Activated CD4-positive, alpha-beta memory T cell treated with anti-CD3 and anti-CD28 coated beads, Interleukin-2, amount 10 ng/mL, durations not matched to agents 7 days and 5 days (primary cell): ENCODE data around the gene MYOC. TPM values are rescaled to one million over a fixed set of nuclear protein-coding genes. Genes with fewer than 3 reads are reported as not detected.
"Not testable (repeated sequence)": the region's sequence is repeated elsewhere in the genome, so short reads cannot be mapped to it uniquely, and the experiment has no call there.

ENCODE experiments used
- CTCF ChIA-PET: fragments of 350-600 bp; sonication (Branson Sonifier 250); formaldehyde crosslinking; loops from one replicate; lab custom pipeline; 2021; ENCODE audit warnings: antibody characterized with exemption, inconsistent platforms; lab: Charles Lee
- POLR2A ChIA-PET: fragments of 350-600 bp; sonication (Branson Sonifier 250); formaldehyde crosslinking; loops from one replicate; lab custom pipeline; 2021; ENCODE audit warnings: antibody characterized with exemption; lab: Charles Lee
- DNase-seq: peaks from one replicate; pipeline ENCODE4 v3.0.0-alpha.2; 2020
- H3K27ac Mint-ChIP-seq: one replicate; pipeline ENCODE4 v1.8.0; 2021; ENCODE audit warnings: mild to moderate bottlenecking, mixed read lengths
- H3K27me3 Mint-ChIP-seq: one replicate; pipeline ENCODE4 v1.8.0; 2021; ENCODE audit warnings: mixed read lengths
- H3K36me3 Mint-ChIP-seq: one replicate; pipeline ENCODE4 v1.8.0; 2021; ENCODE audit warnings: low read depth, mixed read lengths
- H3K4me1 Mint-ChIP-seq: one replicate; pipeline ENCODE4 v1.8.0; 2021; ENCODE audit warnings: mixed read lengths
- H3K4me3 Mint-ChIP-seq: one replicate; pipeline ENCODE4 v1.8.0; 2021; ENCODE audit warnings: mild to moderate bottlenecking, mixed read lengths
- H3K9me3 Mint-ChIP-seq: one replicate; pipeline ENCODE4 v1.8.0; 2021; ENCODE audit warnings: mixed read lengths
- total RNA-seq, 2 experiments: library from RNA; stranded (reverse); gene quantifications; one replicate each; pipeline ENCODE4 v1.2.3, GENCODE V29; 2021

MYOC gene
- not detected for total RNA-seq

DNA sequence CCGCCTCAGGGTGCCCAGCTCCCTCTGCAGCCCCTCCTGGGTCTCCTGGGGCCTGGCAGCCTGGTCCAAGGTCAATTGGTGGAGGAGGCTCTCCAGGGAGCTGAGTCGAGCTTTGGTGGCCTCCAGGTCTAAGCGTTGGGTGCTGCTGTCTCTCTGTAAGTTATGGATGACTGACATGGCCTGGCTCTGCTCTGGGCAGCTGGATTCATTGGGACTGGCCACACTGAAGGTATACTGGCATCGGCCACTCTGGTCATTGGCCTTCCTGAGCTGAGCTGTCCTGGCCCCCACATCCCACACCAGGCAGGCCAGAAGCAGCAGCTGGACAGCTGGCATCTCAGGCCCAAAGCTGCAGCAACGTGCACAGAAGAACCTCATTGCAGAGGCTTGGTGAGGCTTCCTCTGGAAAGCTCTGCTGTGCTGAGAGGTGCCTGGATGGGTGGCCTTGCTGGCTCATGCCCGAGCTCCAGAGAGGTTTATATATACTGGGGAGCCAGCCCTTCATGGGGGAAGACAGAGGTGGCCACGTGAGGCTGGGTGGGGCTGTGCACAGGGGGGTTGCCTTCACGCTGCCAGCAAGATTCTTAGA is at the start of gene MYOC:
Gene MYOC (minus strand): TSS at position 455 of the 589 bp plus-strand sequence. CDS start 77 bp downstream, at position 378.
- DNase-seq = no peak
- Mint-ChIP-seq H3K9me3 (no peaks in the 10 kb centered on the region), H3K4me3 (no peak within 1 kb of the TSS), H3K36me3 (no peaks in the 10 kb centered on the region), H3K4me1 (peaks cover 10% of the 10 kb centered on the region), H3K27me3 (peaks cover 24% of the 10 kb centered on the region), H3K27ac (no peak within 1 kb of the TSS)
- CTCF ChIA-PET = no interaction called here
- POLR2A ChIA-PET = no interaction called here

- Mint-ChIP-seq H3K4me1 (no peaks in the 10 kb centered on the region), H3K27me3 (no peaks in the 10 kb centered on the region), H3K27ac (no peak overlapping the region), H3K9me3 (peaks cover 5% of the 10 kb centered on the region), H3K36me3 (peaks cover 34% of the 10 kb centered on the region), H3K4me3 (no peak overlapping the region)
- ChIA-PET CTCF (no interaction called here), POLR2A (no interaction called here)
- DNase-seq = no peak
Observed at GRCh38 chr1:171699531-171699930, 47.0 kb upstream of the MYOC start.

- CTCF ChIA-PET, H3K27me3 Mint-ChIP-seq, POLR2A ChIA-PET, H3K9me3 Mint-ChIP-seq, DNase-seq, H3K4me1 Mint-ChIP-seq, H3K4me3 Mint-ChIP-seq, H3K27ac Mint-ChIP-seq: not testable (repeated sequence)
- peaks cover 17% of the 10 kb centered on the region for H3K36me3 Mint-ChIP-seq
Observed at GRCh38 chr1:171695772-171696171, 43.3 kb upstream of the MYOC start.

DNA sequence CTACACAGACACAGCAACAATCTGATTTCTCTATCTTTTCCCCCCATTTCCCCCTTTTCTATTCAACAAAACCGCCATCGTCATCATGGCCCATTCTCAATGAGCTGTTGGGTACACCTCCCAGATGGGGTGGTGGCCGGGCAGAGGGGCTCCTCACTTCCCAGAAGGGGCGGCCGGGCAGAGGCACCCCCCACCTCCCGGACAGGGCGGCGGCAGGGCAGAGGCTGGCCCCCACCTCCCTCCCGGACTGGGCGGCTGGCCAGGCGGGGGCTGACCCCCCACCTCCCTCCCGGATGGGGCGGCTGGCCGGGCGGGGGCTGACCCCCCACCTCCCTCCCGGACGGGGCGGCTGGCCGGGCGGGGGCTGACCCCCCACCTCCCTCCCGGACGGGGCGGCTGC is 41.1 kb upstream of the MYOC start:
- H3K9me3 Mint-ChIP-seq, H3K36me3 Mint-ChIP-seq, H3K4me3 Mint-ChIP-seq, H3K27ac Mint-ChIP-seq, POLR2A ChIA-PET, DNase-seq, H3K27me3 Mint-ChIP-seq, H3K4me1 Mint-ChIP-seq, CTCF ChIA-PET: not testable (repeated sequence)

DNA sequence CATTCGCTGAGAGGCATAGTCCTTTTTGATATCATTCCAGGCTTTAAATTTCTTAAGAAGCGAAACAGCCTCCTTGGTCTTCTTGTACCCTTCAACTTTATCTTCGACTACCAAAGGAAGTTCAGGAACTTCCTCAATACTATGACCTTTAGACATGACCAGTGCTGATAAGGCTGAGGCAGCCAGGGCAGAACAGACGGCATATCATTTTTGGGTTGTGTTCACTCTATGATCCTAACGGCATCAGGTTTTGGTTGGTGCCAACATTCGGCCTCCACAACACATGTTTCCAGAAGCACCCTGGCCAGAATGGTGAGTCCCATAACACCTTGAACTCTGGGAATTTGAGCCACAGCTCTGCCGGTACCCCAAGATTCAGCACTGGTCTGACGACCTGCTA is 31.4 kb upstream of the MYOC start:
- Mint-ChIP-seq H3K27me3 (peaks cover 3% of the 10 kb centered on the region), H3K4me3 (no peak overlapping the region), H3K36me3 (no peaks in the 10 kb centered on the region), H3K27ac (no peak overlapping the region), H3K4me1 (no peaks in the 10 kb centered on the region), H3K9me3 (no peaks in the 10 kb centered on the region)
- CTCF ChIA-PET = no interaction called here
- no peak for DNase-seq
- POLR2A ChIA-PET = no interaction called here

- ChIA-PET POLR2A (no interaction called here), CTCF (no interaction called here)
- no peak for DNase-seq
- peaks cover 3% of the 10 kb centered on the region for H3K27me3 Mint-ChIP-seq
- no peaks in the 10 kb centered on the region for H3K9me3 Mint-ChIP-seq
- no peaks in the 10 kb centered on the region for H3K4me1 Mint-ChIP-seq
- H3K4me3 Mint-ChIP-seq = no peak overlapping the region
- no peak overlapping the region for H3K27ac Mint-ChIP-seq
- H3K36me3 Mint-ChIP-seq = no peaks in the 10 kb centered on the region
Observed at GRCh38 chr1:171680339-171680738, 27.9 kb upstream of the MYOC start.

GRCh38 chr1:171676823-171677222 is 24.3 kb upstream of the MYOC start:
- Mint-ChIP-seq H3K9me3 (no peaks in the 10 kb centered on the region), H3K4me1 (no peaks in the 10 kb centered on the region), H3K4me3 (no peak overlapping the region), H3K36me3 (no peaks in the 10 kb centered on the region), H3K27me3 (peaks cover 9% of the 10 kb centered on the region), H3K27ac (no peak overlapping the region)
- ChIA-PET POLR2A (no interaction called here), CTCF (no interaction called here)
- DNase-seq = no peak

- CTCF ChIA-PET = interaction anchor here (1.4 kb wide), 1 partner anchor 42 kb away, joined by 3 read pairs; no protein-coding TSS in a partner anchor
- H3K9me3 Mint-ChIP-seq = no peaks in the 10 kb centered on the region
- H3K27me3 Mint-ChIP-seq = peaks cover 9% of the 10 kb centered on the region
- H3K4me3 Mint-ChIP-seq = no peak overlapping the region
- no peak overlapping the region for H3K27ac Mint-ChIP-seq
- POLR2A ChIA-PET = interaction anchor here (0.6 kb wide), 1 partner anchor 48 kb away, joined by 3 read pairs; no protein-coding TSS in a partner anchor
- H3K36me3 Mint-ChIP-seq = no peaks in the 10 kb centered on the region
- no peak for DNase-seq
- no peaks in the 10 kb centered on the region for H3K4me1 Mint-ChIP-seq
Observed at GRCh38 chr1:171674431-171675405, 22.2 kb upstream of the MYOC start.

GRCh38 chr1:171670739-171671138 is 18.3 kb upstream of the MYOC start:
- Mint-ChIP-seq H3K27ac (no peak overlapping the region), H3K4me1 (no peaks in the 10 kb centered on the region), H3K9me3 (no peaks in the 10 kb centered on the region), H3K27me3 (peaks cover 9% of the 10 kb centered on the region), H3K36me3 (no peaks in the 10 kb centered on the region), H3K4me3 (no peak overlapping the region)
- CTCF ChIA-PET = no interaction called here
- DNase-seq = no peak
- POLR2A ChIA-PET = no interaction called here

DNA sequence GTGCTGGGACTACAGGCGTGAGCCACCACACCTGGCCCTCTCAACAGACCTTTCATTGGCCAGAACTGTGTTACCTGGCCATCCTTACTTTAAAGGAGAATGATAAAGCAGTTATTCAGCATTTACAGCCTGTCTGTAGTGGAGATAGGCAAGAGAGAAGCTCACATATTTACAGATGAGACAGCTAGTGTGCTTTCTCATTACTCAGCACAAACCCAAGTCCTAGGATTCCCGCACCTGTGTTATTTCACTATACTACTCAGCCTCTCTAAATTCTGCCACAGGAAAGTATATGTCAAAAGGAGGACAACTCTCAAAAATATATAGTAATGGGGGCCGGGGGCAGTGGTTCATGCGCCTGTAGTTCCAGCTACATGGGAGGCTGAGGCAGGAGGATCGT is 15.9 kb upstream of the MYOC start:
- Mint-ChIP-seq H3K4me1 (no peaks in the 10 kb centered on the region), H3K9me3 (no peaks in the 10 kb centered on the region), H3K4me3 (no peak overlapping the region), H3K27ac (no peak overlapping the region), H3K36me3 (no peaks in the 10 kb centered on the region), H3K27me3 (peaks cover 13% of the 10 kb centered on the region)
- DNase-seq = no peak
- CTCF ChIA-PET = interaction anchor here (0.8 to 1.5 kb wide), 2 partner anchors 23 to 184 kb away, joined by 3 to 6 read pairs; no protein-coding TSS in a partner anchor
- POLR2A ChIA-PET = no interaction called here

GRCh38 chr1:171666114-171666769 is 13.8 kb upstream of the MYOC start:
- Mint-ChIP-seq H3K9me3 (no peaks in the 10 kb centered on the region), H3K36me3 (no peaks in the 10 kb centered on the region), H3K4me1 (no peaks in the 10 kb centered on the region), H3K4me3 (no peak overlapping the region), H3K27ac (no peak overlapping the region), H3K27me3 (peaks cover 8% of the 10 kb centered on the region)
- CTCF ChIA-PET = interaction anchor here (0.5 kb wide), 1 partner anchor 119 kb away, joined by 3 read pairs; no protein-coding TSS in a partner anchor
- POLR2A ChIA-PET = no interaction called here
- DNase-seq = no peak

DNA sequence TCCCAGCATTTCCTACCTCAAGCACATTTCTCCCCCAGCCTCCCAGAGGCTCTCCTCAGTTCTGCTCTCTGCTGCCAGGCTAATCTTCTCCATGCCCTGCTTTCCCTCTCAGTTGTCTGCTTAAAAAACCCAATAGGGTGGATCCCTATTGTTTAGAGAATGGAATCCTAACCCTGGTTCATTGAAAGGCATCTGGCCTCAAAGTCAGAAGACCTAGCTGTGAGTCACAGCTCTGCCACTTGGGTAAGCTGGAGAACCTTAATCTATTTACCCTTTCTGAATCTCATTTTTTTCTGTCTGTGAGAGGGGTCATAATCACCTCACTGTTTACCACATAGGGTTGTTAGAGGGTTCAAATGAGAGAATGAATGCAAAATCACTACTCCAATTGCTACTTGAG is 12.5 kb upstream of the MYOC start:
- Mint-ChIP-seq H3K27ac (no peak overlapping the region), H3K27me3 (peaks cover 8% of the 10 kb centered on the region)
- CTCF ChIA-PET = interaction anchor here (1.7 kb wide), 1 partner anchor 10 kb away, joined by 6 read pairs; no protein-coding TSS in a partner anchor

More for the DNA sequence above, 12.5 kb upstream of the MYOC start:
- Mint-ChIP-seq H3K4me1 (no peaks in the 10 kb centered on the region), H3K36me3 (no peaks in the 10 kb centered on the region), H3K9me3 (no peaks in the 10 kb centered on the region), H3K4me3 (no peak overlapping the region)
- no peak for DNase-seq
- POLR2A ChIA-PET = no interaction called here
